GM19193 (cell line): ENCODE measurements around the gene CCDC33.

Experiments used
- POLR2A ChIP-seq: IDR thresholded peaks from 4 replicates; pipeline ENCODE4 v1.6.1; 2011; ENCODE audit not compliant: insufficient read depth, insufficient read length; ENCODE audit errors: extremely low read depth

Gene CCDC33

DNA sequence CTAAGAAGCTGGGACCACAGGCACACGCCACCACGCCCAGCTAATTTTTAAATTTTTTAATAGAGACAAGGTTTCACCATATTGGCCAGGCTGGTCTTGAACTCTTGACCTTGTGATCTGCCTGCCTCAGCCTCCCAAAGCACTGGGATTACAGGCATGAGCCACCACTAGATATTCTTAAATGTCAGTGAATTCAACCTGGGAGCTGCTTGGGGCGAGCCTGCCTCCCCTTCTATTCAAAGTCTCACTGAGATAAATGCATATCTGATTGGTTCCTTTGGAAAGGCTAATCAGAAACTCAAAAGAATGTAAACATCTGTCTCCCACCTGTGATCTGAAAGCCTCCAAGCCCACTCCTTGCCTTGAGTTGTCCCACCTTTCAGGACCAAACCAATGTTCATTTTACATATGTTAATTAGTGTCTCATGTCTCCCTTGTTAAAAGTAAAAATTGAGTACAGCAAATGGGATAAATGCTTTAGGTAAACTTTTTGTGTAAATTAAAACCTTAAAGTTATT, 116.3 kb downstream of the CCDC33 start:
- no peak for TF ChIP-seq POLR2A

DNA sequence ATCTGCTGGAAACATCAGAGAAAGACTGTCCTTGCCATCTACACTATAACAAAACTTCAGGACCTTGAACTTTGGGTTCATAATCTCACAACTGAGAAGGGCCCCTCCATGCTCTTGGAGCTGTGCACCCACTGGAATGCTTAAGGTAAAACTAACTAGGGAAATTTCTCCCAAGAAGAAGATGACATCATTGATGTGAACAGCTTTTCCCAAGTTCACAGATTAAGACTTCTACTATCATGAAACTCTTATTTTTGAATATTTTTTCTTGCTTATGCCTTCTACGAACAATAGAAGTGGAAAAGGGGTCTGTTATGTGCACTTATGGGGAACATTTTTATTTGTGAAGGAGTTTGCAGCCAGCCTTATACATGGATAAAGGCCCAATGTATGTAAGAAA, 126.4 kb downstream of the CCDC33 start:
- TF ChIP-seq POLR2A: no peak

DNA sequence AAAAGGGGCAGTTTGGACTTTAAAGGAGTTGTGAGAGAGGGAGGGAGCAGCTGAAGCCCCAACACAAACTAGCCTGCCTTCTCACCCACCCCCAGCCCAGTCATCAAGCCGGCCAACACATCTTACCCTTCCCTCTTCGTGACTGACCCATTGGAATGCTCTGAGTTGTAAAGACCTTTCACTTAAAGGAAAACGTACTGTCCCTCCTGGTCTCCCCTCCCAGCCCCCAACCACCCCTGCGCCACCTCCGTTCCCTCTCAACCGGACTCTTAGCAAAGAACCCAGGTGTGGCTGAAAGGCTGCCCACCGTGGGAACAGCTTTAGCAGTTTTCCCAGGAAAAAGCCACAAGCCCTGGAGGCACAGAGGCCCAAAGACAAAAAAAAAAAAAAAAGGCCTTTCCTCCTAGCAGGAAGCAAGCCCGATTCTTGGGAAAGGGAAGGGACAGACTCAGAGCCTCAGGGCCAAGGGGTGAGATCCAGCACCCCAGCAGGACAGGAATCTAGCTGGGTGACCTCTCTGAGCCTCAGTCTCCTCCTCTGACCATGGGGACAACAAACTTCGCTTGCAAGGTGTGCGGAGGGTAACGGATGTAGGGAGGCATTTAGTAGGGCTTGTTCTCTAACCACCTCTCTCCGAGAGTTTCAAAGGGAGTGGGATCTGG, 128.9 kb downstream of the CCDC33 start:
- TF ChIP-seq POLR2A: no peak

DNA sequence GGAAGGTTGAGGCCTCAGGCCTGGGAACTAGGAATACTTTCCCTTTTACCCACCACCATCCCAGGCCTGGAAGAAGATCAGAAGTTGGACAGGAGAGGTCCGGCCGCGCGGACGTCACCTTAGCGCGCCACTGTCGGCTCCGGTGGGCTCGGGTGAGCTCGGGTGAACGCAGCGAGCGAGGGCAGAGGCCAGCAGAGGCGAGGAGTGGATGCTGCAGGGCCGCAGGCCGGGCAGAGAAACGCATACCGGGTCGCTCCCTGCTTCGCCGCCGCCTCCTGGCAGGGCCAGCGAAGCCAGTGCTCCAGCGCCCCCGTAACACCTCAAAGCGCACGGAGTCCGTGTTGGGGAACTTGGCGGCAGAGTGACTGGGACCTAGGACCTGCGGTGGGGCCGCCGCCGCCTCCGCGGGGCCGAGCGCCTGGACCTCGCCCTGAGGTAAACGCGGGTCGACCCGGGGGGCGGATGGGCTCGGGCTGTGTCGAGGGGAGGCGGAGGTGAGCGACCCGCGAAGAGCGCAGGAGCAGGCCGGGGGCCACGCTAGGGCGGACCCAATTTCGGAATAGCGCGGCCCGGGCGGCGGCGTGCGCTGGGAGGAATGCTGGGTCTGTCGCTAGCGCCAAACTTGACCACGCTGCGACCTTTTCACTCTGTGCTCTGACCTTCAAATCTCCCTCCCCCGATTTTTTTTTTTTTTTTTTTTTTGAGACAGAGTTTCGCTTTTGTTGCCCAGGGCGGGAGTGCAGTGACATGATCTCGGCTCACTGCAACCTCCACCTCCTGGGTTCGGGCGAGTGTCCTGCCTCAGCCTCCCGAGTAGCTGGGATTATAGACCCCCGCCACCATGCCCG, 129.7 kb downstream of the CCDC33 start:
- no peak for TF ChIP-seq POLR2A

DNA sequence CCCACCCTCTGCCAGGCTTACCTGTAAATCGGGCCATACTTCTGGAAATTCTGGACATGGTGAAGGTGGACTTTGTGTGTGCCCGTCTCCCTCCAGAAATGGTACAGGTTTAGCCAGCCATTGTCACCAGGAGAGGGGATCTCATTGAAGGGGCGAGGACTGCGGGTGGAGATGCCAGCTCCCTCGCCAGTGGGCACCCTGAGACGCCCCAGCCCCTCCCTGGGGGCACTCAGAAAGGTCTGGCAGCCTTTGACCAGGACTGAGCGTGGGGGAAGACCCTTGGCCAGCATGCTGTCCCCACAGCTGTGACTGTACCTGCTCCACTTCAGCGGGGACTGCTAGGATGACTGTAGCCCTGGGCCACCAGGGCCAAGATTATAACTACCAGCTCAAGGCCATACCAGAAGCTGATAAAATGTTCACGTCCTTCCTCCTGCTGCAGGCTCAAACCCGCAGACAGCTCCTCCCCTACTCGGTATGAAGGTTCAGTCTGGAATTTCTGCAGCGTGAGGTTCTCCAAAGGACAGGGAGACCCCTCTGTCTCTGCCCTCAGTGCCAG, 131.2 kb downstream of the CCDC33 start, which contains the start of gene CYP11A1:
Gene CYP11A1 (minus strand): TSS at position 351 of the 559 bp plus-strand sequence. CDS start 61 bp downstream, at position 290.
- TF ChIP-seq POLR2A: no peak

DNA sequence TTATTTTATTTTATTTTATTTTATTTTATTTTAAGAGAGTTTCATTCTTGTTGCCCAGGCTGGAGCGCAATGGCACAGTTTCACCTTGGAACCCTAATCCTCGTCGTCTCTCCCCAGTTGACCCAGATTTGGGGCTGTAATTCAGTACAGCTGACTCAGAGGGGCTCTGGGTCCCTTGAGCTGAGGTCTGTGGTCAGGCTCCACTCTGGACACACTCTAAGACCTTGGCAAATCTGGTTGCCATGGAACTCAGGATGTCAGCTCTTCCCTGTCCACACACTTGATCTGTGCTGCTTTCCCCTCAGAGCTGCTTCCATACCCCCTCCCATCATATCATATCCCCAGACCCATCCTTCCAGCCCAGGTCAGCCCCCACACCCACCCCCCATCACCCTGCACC, 132.0 kb downstream of the CCDC33 start:
- TF ChIP-seq POLR2A: no peak

DNA sequence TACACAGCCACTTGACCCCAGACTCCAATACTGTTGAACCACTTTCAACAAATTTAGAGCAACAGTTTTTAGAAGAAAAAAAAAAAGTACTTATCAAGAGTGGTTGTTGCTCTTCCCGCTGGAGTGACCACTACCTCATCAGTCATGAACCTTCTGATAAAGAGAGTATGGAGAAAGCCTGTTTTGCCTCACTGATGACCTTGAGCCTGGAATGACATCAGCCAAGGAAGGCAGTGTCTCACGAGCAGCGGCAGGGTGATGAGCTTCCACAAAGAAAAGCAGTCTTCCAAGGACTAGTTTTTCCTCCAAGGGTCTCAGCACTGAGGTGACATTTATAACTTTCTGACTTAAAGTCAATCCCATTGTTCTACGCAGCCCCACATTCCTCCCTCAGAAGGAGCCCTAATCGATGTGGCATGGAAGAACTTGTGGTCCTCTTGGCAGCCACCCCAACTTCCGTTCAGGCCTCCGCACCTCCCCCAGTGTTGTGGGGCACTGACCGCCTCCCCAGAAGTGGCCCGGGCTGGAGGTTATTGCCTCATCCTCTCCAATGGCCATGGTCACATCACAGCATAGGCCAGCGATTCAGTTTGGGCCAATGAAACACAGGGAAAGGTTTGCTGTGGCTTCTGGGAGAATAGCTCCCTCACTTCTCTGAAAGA, 133.1 kb downstream of the CCDC33 start:
- TF ChIP-seq POLR2A: no peak

DNA sequence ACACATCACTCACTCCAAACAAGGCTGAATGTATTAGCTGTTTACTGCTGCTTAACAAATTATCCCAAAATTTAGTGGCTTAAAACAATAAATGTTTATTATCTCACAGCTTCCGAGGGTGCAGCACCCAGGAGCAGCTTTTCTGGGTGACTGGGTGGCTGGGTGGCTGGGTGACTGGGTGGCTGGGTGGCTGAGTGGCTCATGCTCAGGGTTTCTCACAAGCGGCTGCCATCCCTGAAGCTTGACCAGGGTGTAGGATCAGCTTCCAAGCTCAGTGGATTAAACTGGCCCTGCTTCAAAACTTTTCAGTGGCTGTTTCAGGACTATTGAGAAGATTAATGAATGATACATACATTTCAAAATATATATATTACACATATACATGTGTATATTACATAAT, 133.6 kb downstream of the CCDC33 start:
- no peak for TF ChIP-seq POLR2A

DNA sequence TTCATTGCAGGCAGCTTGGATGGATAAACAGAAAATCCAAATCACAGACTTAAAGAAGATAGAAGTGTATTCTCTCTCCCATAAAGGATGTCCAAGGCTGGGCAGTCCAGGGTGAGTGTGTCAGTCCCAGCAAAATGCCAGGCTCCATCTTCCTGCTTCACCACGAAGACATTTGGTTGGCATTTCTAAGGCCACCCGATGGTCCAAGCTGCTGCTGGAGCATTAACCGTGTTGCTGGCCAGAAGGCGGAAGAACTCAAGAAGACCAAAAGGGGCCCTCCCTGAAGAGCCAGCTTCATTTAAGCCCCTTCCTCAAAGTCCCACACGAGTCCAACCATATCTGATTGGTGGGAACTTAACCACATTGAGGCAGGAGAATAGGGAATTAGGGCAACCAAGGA, 134.3 kb downstream of the CCDC33 start:
- TF ChIP-seq POLR2A: no peak

DNA sequence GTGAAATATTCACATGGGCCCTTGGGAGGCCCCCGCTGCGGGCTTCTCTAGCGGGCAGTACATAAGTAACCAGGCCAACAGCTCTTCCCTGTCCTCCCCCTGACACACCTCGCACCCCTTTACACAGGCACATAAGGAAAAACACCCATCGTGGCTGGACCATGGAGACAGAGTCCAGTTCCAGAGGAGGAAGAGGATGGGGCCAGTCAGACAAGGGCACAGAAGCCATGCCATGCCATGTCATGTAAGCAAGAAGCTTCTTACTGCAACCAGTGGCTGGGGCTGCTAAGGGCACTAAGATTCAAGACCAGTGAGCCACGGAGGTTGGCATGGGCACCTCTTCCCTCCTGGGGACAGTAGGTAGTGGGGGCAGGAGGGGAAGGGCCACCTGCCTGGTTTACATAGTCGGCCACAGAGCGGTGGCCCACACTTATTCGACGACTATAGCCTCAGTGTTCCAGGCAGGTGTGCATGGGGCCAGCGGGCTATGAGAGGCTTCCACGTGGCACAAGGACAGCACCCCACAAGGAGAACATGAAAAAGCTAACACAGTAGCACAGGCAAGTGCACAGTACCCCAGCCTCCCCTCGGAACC, 137.0 kb downstream of the CCDC33 start:
- TF ChIP-seq POLR2A: no peak

DNA sequence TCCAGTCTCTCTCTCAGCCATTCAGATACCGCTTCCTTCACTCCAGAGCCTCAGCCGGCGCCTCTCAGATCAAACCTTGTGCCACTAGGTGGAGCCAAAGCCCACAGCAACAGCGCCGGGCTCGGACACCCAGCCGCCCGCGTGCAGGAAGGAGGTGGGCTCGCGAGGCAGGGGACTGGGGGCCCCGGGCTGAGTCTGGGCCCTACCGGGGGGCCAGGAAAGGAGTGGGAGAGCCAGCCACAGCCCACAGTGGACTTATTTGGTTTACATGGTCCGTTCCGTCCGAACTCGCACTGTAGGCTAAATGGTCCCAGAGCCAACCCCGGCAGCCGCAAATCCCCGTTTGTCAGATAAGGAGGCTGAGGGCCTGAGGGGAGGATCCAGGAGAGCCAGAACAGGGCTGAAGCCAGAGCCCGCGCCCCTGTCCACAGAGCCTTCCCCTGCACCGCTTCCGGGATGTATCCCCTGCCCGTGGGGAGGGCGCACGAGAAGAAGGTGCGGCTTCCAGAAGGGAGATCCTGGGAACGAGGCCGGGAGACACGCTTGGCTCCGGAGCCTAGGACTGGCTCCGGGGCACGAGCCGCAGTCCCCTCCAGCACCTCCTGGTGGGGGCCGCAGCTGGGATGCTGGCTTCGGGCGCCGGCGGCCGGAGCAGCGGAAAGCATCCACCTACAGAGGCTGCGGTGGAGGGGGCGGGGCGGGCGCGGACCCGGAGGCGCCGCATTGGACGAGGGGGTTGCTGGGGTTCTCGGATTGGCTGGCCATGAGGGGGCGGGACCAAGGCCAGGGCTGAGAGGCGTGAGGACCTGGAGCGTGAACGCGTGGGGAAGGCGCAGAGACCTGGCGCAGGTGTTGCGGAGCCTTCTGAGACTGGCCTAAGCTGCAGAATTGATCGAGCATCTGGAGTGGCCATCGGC, 137.9 kb downstream of the CCDC33 start:
- TF ChIP-seq POLR2A: peak; percentile 33

DNA sequence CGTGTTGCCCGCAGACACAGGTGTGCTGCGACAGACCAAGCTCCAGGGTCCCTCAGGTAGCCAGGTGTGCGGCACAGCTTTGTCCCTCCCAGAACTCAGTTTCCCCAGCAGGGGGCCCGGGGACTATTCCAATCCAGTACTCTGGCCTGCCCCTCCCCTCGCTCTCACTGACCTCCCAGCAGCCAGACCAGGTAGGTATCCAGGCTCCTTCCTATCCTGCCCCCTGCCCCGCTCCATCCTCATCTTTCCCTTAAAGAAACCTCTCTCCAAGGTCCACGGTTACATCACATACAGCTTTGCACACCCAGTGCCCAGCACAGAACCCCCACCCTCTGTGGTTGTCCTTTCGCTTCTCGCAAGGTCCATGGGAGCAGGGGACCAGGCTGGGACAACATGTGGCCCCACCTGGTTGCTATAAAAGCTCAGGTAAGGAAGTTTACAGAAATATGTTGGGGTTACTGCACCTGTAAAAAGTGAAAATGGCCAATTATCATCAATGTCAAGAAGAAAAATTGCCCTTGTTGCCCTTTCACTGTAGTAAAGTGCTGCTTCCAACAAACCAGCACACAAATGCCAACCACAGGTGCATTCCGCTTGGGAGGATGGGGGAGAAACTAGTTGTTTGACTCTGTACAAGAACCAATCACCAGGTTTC, 138.6 kb downstream of the CCDC33 start:
- no peak for TF ChIP-seq POLR2A

DNA sequence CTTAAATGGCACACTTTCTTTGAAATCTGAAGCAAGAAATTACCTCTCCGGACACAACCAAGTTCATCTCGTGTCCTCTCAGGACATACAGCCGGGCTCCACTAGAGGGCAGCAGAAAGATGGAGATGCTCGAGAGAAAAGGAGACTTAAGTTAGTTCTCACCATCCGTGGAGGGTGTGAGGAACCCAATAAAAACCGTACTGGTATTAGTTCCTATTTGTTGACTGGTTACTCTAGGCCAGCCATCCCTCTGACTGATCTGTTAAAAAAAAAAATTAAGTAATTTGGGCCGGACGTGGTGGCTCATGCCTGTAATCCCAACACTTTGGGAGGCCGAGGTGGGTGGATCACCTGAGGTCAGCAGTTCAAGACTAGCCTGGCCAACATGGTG, 139.2 kb downstream of the CCDC33 start:
- TF ChIP-seq POLR2A: no peak

DNA sequence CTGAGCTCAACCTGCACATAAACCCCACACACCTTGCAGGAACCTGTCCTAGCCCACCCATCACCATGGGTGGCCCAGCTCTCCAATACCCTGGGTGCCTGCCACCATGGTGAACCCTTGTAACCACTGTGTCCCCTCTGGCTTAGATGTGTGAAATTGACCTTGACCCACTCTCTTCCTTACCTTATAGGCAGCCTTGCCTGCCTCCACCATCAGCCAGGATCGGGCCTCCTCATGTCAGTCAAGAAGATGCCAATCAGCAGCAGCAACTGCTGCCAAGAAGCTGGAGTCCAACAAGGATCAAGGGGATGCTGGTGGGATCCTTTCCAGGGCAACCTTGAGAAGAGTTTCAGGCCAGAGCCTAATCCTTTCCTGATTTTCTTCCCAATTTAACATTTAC, 140.1 kb downstream of the CCDC33 start:
- TF ChIP-seq POLR2A: no peak
